Caco-2 (cell line): ENCODE data around the gene TP53RK. TPM values are rescaled to one million over a fixed set of nuclear protein-coding genes. Genes with fewer than 3 reads are reported as not detected.

ENCODE experiments used
- BruUV-seq: library from RNA; stranded (reverse); fragments of 400-500 nt; replicated peaks from 2 replicates; lab custom pipeline; 2021; lab: Mats Ljungman, UMichigan
- CTCF ChIA-PET: fragments of 300-600 bp; sonication (Branson Sonifier 250); formaldehyde crosslinking; loops from one replicate; lab custom pipeline; 2022; ENCODE audit warnings: antibody characterized with exemption; lab: Charles Lee
- POLR2A ChIA-PET: fragments of 300-600 bp; sonication (Branson Sonifier 250); formaldehyde crosslinking; loops from one replicate; lab custom pipeline; 2022; ENCODE audit warnings: antibody characterized with exemption; lab: Charles Lee
- DNase-seq, 2 experiments: peaks; one replicate each; pipeline versions ENCODE4 v3.0.0 to v3.0.0-alpha.2; 2020 to 2022
- H3K27me3 ChIP-seq: replicated peaks from 2 replicates; pipeline ENCODE4 v1.6.0; 2011; ENCODE audit warnings: low read length; ENCODE audit not compliant: control insufficient read depth, insufficient read depth
- H3K36me3 ChIP-seq: 2 replicates; pipeline ENCODE4 v1.5.1; 2011; ENCODE audit warnings: low read length; ENCODE audit not compliant: control insufficient read depth, insufficient read depth
- H3K4me1 ChIP-seq: fragments of 250-450 bp; sonication (Bioruptor Pico); 2 replicates; pipeline ENCODE4 v1.5.1; 2020; ENCODE audit warnings: mild to moderate bottlenecking
- H3K4me3 ChIP-seq: 2 replicates; pipeline ENCODE4 v1.5.1; 2011; ENCODE audit warnings: low read depth, mild to moderate bottlenecking, control low read depth, low read length
- H3K9me3 ChIP-seq: fragments of 250-450 bp; sonication (Bioruptor Pico); 2 replicates; pipeline ENCODE4 v1.5.1; 2020; ENCODE audit warnings: mild to moderate bottlenecking, moderate library complexity
- H3K27ac Mint-ChIP-seq: one replicate; pipeline ENCODE4 v1.8.0; 2022; ENCODE audit warnings: mixed read lengths; ENCODE audit not compliant: unreplicated experiment
- H3K27me3 Mint-ChIP-seq: one replicate; pipeline ENCODE4 v1.8.0; 2022; ENCODE audit warnings: mixed read lengths; ENCODE audit not compliant: insufficient read depth, unreplicated experiment
- H3K36me3 Mint-ChIP-seq: one replicate; pipeline ENCODE4 v1.8.0; 2022; ENCODE audit warnings: mild to moderate bottlenecking, mixed read lengths; ENCODE audit not compliant: insufficient read depth, unreplicated experiment
- H3K4me1 Mint-ChIP-seq: one replicate; pipeline ENCODE4 v1.8.0; 2022; ENCODE audit warnings: low read depth, mixed read lengths; ENCODE audit not compliant: unreplicated experiment
- H3K4me3 Mint-ChIP-seq: one replicate; pipeline ENCODE4 v1.8.0; 2022; ENCODE audit warnings: mild to moderate bottlenecking, moderate library complexity, mixed read lengths; ENCODE audit not compliant: unreplicated experiment
- H3K9me3 Mint-ChIP-seq: one replicate; pipeline ENCODE4 v1.8.0; 2022; ENCODE audit warnings: mixed read lengths; ENCODE audit not compliant: unreplicated experiment
- CTCF ChIP-seq, 2 experiments: fragments of 200-600 bp in 1 of 2; IDR thresholded peaks; 1 replicate in 1 of 2; 2 replicates in 1 of 2; pipeline versions ENCODE4 v1.5.1 to v1.8.0; 2011 to 2022; ENCODE audit warnings: antibody characterized with exemption in 1 of 2, control low read depth in 1 of 2, inconsistent platforms in 1 of 2, low read depth in 1 of 2, low read length in 1 of 2, mild to moderate bottlenecking in 1 of 2, moderate library complexity in 1 of 2; ENCODE audit not compliant: insufficient read depth in 1 of 2, severe bottlenecking in 1 of 2, unreplicated experiment in 1 of 2
- intact Hi-C: fragments of 100-400 bp; cut with micrococcal nuclease; formaldehyde crosslinking; loops from one replicate; pipeline ENCODE4 v1.10.0; 2022; ENCODE audit not compliant: unreplicated experiment
- total RNA-seq: library from RNA; stranded (reverse); gene quantifications from 2 replicates; pipeline ENCODE4 v1.2.3, GENCODE V29; 2022

Gene TP53RK
- total RNA-seq, 1 experiment from 2014 or later: 22.7 TPM

DNA sequence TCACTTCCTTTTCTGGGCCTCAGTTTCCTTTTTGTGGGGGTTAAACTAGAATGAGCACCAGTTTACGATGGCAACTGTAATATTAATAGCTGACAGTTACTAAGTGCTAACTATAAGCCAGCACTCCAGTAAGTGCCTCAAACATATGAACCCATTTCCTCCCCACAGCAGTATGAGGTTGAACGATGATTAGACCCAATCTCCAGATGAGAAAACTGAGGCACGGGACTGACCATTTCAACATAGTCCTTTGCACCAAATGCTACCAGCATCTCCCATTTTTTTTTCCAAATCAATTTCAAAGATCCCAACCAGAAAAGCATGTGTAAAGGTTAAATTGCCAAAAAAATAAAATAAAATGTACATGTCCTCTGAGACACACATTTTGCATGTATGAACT is 45.1 kb downstream of the TP53RK start:
- Histone ChIP-seq H3K36me3 (no peaks in the 10 kb centered on the region), H3K4me1 (no peaks in the 10 kb centered on the region), H3K4me3 (no peak overlapping the region), H3K27me3 (no peaks in the 10 kb centered on the region), H3K9me3 (no peaks in the 10 kb centered on the region)
- Mint-ChIP-seq H3K4me1 (no peaks in the 10 kb centered on the region), H3K27me3 (peaks cover 10% of the 10 kb centered on the region), H3K4me3 (no peak overlapping the region), H3K36me3 (no peaks in the 10 kb centered on the region), H3K9me3 (no peaks in the 10 kb centered on the region), H3K27ac (no peak overlapping the region)
- no peak for TF ChIP-seq CTCF (IDR thresholded peaks at IDR 0.05; ENCODE audit: insufficient read depth in 1 of 2, low read depth in 1 of 2, low read length in 1 of 2, severe bottlenecking in 1 of 2, unreplicated experiment in 1 of 2)
- BruUV-seq: no TSS peak
- intact Hi-C loops: no loop called here
- ChIA-PET CTCF (no interaction called here), POLR2A (no interaction called here)
- no peak for DNase-seq

DNA sequence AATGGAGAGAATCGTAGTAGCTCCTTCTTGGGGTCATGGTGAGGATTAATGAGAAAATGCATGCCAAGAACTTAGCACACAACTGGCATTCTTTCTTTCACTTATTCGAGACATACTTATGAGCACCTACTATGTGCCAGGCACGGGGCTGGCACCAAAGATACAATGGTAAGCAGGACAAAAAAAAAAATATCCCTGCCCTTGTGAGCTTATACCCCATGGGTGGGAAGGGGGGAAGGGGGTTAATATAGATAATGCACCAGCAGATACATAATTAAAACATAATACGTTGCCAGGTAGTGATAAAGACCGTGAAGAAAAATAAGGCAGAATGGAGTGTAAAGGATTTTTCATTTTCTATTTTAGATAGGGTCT is 46.3 kb downstream of the TP53RK start:
- Histone ChIP-seq H3K36me3 (no peaks in the 10 kb centered on the region), H3K27me3 (no peaks in the 10 kb centered on the region), H3K9me3 (no peaks in the 10 kb centered on the region), H3K4me1 (no peaks in the 10 kb centered on the region), H3K4me3 (no peak overlapping the region)
- H3K4me1 Mint-ChIP-seq: no peaks in the 10 kb centered on the region
- no peak for DNase-seq
- H3K27ac Mint-ChIP-seq: no peak overlapping the region
- H3K36me3 Mint-ChIP-seq: no peaks in the 10 kb centered on the region
- H3K27me3 Mint-ChIP-seq: peaks cover 10% of the 10 kb centered on the region
- POLR2A ChIA-PET: interaction anchor here (0.6 kb wide), 1 partner anchor 74 kb away, joined by 3 read pairs; no protein-coding TSS in a partner anchor
- no peak for TF ChIP-seq CTCF (IDR thresholded peaks at IDR 0.05; ENCODE audit: insufficient read depth in 1 of 2, low read depth in 1 of 2, low read length in 1 of 2, severe bottlenecking in 1 of 2, unreplicated experiment in 1 of 2)
- H3K9me3 Mint-ChIP-seq: no peaks in the 10 kb centered on the region
- CTCF ChIA-PET: no interaction called here
- no peak overlapping the region for H3K4me3 Mint-ChIP-seq
- intact Hi-C loops: no loop called here
- BruUV-seq: no TSS peak

- Mint-ChIP-seq H3K4me1 (no peaks in the 10 kb centered on the region), H3K4me3 (no peak overlapping the region), H3K27me3 (peaks cover 10% of the 10 kb centered on the region), H3K36me3 (no peaks in the 10 kb centered on the region), H3K9me3 (no peaks in the 10 kb centered on the region), H3K27ac (no peak overlapping the region)
- DNase-seq: no peak
- H3K9me3 ChIP-seq: no peaks in the 10 kb centered on the region
- H3K36me3 ChIP-seq: no peaks in the 10 kb centered on the region
- H3K27me3 ChIP-seq: no peaks in the 10 kb centered on the region
- H3K4me1 ChIP-seq: no peaks in the 10 kb centered on the region
- BruUV-seq: no TSS peak
- ChIA-PET CTCF (no interaction called here), POLR2A (no interaction called here)
- intact Hi-C loops: no loop called here
- no peak for TF ChIP-seq CTCF (IDR thresholded peaks at IDR 0.05; ENCODE audit: insufficient read depth in 1 of 2, low read depth in 1 of 2, low read length in 1 of 2, severe bottlenecking in 1 of 2, unreplicated experiment in 1 of 2)
- H3K4me3 ChIP-seq: no peak overlapping the region
Observed at GRCh38 chr20:46642265-46642968, 46.8 kb downstream of the TP53RK start.
